Esophagus mucosa (tissue), 1 donor: ENCODE results near the gene MAN2A2. TPM values are rescaled to one million over a fixed set of nuclear protein-coding genes. Genes with fewer than 3 reads are reported as not detected.

Experiments used
- ATAC-seq: fragments of 200-7000 bp; cut with Tn5 transposase; one replicate; pipeline ENCODE4 v1.9.1; 2020
- total RNA-seq: library from RNA; stranded (reverse); gene quantifications from one replicate; pipeline ENCODE4 v1.2.4, GENCODE V29; 2023
- donor health status: DM: yes; HTN: yes; CAD: no.

MAN2A2 gene
- total RNA-seq: 15.3 TPM

GRCh38 chr15:90902840-90903732 lies at the start of gene MAN2A2:
MAN2A2 (plus strand) TSS chr15:90903302; CDS start chr15:90904208, 906 bp downstream.
- peak; percentile 63 for ATAC-seq

GRCh38 chr15:90855139-90855538 lies 48.0 kb upstream of the MAN2A2 start:
- ATAC-seq: no peak

- ATAC-seq: no peak
These were observed 45.8 kb upstream of the MAN2A2 start for GRCh38 chr15:90857337-90857736.

GRCh38 chr15:90857883-90858443 lies 45.1 kb upstream of the MAN2A2 start:
- no peak for ATAC-seq

GRCh38 chr15:90859234-90860131 lies 43.6 kb upstream of the MAN2A2 start:
- no peak for ATAC-seq

GRCh38 chr15:90860450-90860849 lies 42.7 kb upstream of the MAN2A2 start:
- ATAC-seq: no peak

GRCh38 chr15:90860942-90861675 lies 42.0 kb upstream of the MAN2A2 start:
- ATAC-seq: peak; percentile 67

- no peak for ATAC-seq
These were observed 40.6 kb upstream of the MAN2A2 start for GRCh38 chr15:90862487-90862886.

GRCh38 chr15:90862964-90863778 lies 39.9 kb upstream of the MAN2A2 start:
- ATAC-seq: peak; percentile 70

GRCh38 chr15:90863987-90864386 lies 39.1 kb upstream of the MAN2A2 start:
- peak; percentile 1 for ATAC-seq

GRCh38 chr15:90864507-90864906 lies 38.6 kb upstream of the MAN2A2 start:
- ATAC-seq: peak; percentile 40

GRCh38 chr15:90865702-90866101 lies 37.4 kb upstream of the MAN2A2 start:
- no peak for ATAC-seq

- ATAC-seq: no peak
These were observed 36.9 kb upstream of the MAN2A2 start for GRCh38 chr15:90866161-90866715.

- ATAC-seq: no peak
These were observed 36.3 kb upstream of the MAN2A2 start for GRCh38 chr15:90866800-90867199.

GRCh38 chr15:90868261-90868689 lies 34.8 kb upstream of the MAN2A2 start, which contains the start of gene FURIN:
FURIN (plus strand) TSS chr15:90868588; CDS start chr15:90875741, 7,153 bp downstream.
- peak; percentile 66 for ATAC-seq

- no peak for ATAC-seq
These were observed 34.0 kb upstream of the MAN2A2 start for GRCh38 chr15:90869140-90869541.

- ATAC-seq: peak; percentile 76
These were observed 33.3 kb upstream of the MAN2A2 start for GRCh38 chr15:90869601-90870353.

- ATAC-seq: no peak
These were observed 32.6 kb upstream of the MAN2A2 start for GRCh38 chr15:90870354-90871138.

GRCh38 chr15:90871139-90871715 lies 31.9 kb upstream of the MAN2A2 start:
- ATAC-seq: no peak
